Thyroid gland (tissue), 4 donors: ENCODE data around the gene FAM47E.

ENCODE experiments used
- CTCF ChIP-seq, 6 experiments: fragments of 200-600 bp in 3 of 6; fragments of 450-650 bp in 3 of 6; sonication (generic) in 3 of 6; IDR thresholded peaks; one replicate each; pipeline ENCODE4 v1.5.1; 2016 to 2019; ENCODE audit warnings: antibody characterized with exemption in 6 of 6, mild to moderate bottlenecking in 2 of 6, inconsistent platforms in 1 of 6, moderate library complexity in 1 of 6
- POLR2A ChIP-seq, 2 donors: fragments of 450-650 bp; IDR thresholded peaks; one replicate each; pipeline ENCODE4 v1.6.1; 2017; ENCODE audit warnings: antibody characterized with exemption in 2 of 2, mild to moderate bottlenecking in 2 of 2, moderate library complexity in 1 of 2

DNA sequence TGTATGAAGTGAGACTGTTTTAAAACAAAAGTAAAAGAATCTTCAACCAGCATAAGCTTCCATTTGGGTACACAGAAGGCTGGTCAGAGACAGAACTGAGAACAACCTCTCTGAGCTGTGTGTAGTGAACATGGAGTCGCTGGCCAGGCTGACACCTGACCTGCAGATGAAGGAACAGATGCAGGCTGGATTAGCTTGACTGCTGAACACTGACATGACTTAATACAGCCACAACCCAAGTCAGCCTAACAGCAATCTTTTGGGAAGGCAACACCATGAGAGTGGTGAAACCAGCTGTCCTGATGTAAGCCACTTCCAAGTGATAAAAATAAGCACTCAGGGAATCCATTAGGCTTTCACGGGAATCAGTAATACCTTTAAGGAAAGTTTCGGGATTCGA lies 48.0 kb upstream of the FAM47E start:
- TF ChIP-seq CTCF (IDR thresholded peaks at IDR 0.05) = no peak
- TF ChIP-seq POLR2A (IDR thresholded peaks at IDR 0.05) = no peak
